GM23338 (cell line): ENCODE data around the gene CYTL1.

Experiments used
- EZH2 ChIP-seq: fragments of 200-600 bp; sonication (generic); IDR thresholded peaks from one replicate; pipeline ENCODE4 v1.8.0; 2017; ENCODE audit warnings: antibody characterized with exemption, mild to moderate bottlenecking, low read depth; ENCODE audit not compliant: unreplicated experiment
- POLR2AphosphoS5 ChIP-seq: IDR thresholded peaks from 2 replicates; pipeline ENCODE4 v1.6.1; 2016; ENCODE audit warnings: antibody characterized with exemption, low read depth
- TF ChIP-seq, protein P1 (sequence below), 2 experiments: fragments of 200-600 bp in 1 of 2; sonication (generic) in 1 of 2; conservative IDR thresholded peaks; 2 replicates each; pipeline versions ENCODE4 v1.5.1 to v1.6.1; 2016 to 2017; ENCODE audit warnings: antibody characterized with exemption in 2 of 2, low read depth in 2 of 2, mild to moderate bottlenecking in 2 of 2, moderate library complexity in 1 of 2
- TF ChIP-seq, protein P2 (sequence below): IDR thresholded peaks from one replicate; pipeline ENCODE4 v1.6.1; 2018; ENCODE audit warnings: antibody characterized with exemption; ENCODE audit not compliant: unreplicated experiment

DNA sequence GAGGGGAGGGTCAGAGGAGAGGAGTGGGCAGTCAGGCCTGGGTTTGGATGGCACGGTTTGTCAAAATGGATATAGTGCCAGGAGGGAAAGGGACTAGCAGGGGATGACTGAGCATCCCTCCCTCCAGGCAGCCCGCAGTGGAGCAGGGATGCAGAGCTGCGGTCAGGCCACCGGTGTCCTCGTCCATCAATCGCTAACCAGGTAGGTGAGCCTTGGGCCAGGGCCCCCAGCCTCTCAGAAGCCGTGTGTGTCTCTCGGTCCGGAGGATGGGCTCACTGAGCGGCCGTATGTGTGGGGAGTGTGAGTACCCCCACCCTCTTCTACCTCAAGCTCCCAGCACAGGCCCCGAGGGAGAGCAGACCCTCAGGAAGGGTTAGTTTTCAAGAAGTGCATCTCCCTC lies 538 bp upstream of the CYTL1 start:
- TF ChIP-seq EZH2 (no peak), POLR2AphosphoS5 (no peak)
- TF ChIP-seq, protein P1, sequence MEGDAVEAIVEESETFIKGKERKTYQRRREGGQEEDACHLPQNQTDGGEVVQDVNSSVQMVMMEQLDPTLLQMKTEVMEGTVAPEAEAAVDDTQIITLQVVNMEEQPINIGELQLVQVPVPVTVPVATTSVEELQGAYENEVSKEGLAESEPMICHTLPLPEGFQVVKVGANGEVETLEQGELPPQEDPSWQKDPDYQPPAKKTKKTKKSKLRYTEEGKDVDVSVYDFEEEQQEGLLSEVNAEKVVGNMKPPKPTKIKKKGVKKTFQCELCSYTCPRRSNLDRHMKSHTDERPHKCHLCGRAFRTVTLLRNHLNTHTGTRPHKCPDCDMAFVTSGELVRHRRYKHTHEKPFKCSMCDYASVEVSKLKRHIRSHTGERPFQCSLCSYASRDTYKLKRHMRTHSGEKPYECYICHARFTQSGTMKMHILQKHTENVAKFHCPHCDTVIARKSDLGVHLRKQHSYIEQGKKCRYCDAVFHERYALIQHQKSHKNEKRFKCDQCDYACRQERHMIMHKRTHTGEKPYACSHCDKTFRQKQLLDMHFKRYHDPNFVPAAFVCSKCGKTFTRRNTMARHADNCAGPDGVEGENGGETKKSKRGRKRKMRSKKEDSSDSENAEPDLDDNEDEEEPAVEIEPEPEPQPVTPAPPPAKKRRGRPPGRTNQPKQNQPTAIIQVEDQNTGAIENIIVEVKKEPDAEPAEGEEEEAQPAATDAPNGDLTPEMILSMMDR (conservative IDR thresholded peaks at IDR 0.05; ENCODE audit: low read depth in 2 of 2): no peak
- TF ChIP-seq, protein P2, sequence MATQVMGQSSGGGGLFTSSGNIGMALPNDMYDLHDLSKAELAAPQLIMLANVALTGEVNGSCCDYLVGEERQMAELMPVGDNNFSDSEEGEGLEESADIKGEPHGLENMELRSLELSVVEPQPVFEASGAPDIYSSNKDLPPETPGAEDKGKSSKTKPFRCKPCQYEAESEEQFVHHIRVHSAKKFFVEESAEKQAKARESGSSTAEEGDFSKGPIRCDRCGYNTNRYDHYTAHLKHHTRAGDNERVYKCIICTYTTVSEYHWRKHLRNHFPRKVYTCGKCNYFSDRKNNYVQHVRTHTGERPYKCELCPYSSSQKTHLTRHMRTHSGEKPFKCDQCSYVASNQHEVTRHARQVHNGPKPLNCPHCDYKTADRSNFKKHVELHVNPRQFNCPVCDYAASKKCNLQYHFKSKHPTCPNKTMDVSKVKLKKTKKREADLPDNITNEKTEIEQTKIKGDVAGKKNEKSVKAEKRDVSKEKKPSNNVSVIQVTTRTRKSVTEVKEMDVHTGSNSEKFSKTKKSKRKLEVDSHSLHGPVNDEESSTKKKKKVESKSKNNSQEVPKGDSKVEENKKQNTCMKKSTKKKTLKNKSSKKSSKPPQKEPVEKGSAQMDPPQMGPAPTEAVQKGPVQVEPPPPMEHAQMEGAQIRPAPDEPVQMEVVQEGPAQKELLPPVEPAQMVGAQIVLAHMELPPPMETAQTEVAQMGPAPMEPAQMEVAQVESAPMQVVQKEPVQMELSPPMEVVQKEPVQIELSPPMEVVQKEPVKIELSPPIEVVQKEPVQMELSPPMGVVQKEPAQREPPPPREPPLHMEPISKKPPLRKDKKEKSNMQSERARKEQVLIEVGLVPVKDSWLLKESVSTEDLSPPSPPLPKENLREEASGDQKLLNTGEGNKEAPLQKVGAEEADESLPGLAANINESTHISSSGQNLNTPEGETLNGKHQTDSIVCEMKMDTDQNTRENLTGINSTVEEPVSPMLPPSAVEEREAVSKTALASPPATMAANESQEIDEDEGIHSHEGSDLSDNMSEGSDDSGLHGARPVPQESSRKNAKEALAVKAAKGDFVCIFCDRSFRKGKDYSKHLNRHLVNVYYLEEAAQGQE: no peak
